ENCODE measurements around the gene SH3TC1. TPM values are rescaled to one million over a fixed set of nuclear protein-coding genes. Genes with fewer than 3 reads are reported as not detected.

SH3TC1 gene
- polyA plus RNA-seq, 3 donors = 36.9 to 85.7 (median 41.9) TPM

- Mint-ChIP-seq H3K36me3 (peaks cover 85 to 91% of the 10 kb centered on the region in 2 donors), H3K27ac (no peak overlapping the region), H3K4me1 (peaks cover 39% of the 10 kb centered on the region), H3K27me3 (ENCODE audit: low read depth in 3 of 3) (peaks cover 0 to 1% (median under 1%) of the 10 kb centered on the region in 3 donors), H3K9me3 (peaks cover 0 to 2% (median 0%) of the 10 kb centered on the region in 7 donors), H3K4me3 (no peak overlapping the region)
- Histone ChIP-seq H2AFZ (ENCODE audit: insufficient read depth, low read depth, low read length, poor library complexity, severe bottlenecking) (no peak overlapping the region), H4K20me1 (ENCODE audit: insufficient read depth, low read length) (peaks cover 91% of the 10 kb centered on the region), H3K4me2 (replicated peaks; ENCODE audit: extremely low read depth, low read length, poor library complexity, severe bottlenecking) (no peak overlapping the region), H3K36me3 (replicated peaks in 1 of 2; ENCODE audit: control insufficient read depth in 1 of 2, insufficient read depth in 2 of 2, low read length in 2 of 2) (peaks cover 83 to 86% of the 10 kb centered on the region in 2 donors), H3K9me3 (replicated peaks in 1 of 2; ENCODE audit: control insufficient read depth in 1 of 2, insufficient read depth in 1 of 2, low read length in 2 of 2) (no peaks in the 10 kb centered on the region), H3K4me3 (replicated peaks in 1 of 3; ENCODE audit: low read depth in 2 of 3, low read length in 3 of 3) (no peak overlapping the region), H3K9ac (ENCODE audit: insufficient read depth, low read length, poor library complexity, severe bottlenecking) (no peak overlapping the region), H3K27ac (ENCODE audit: low read depth in 1 of 2, low read length in 2 of 2) (no peak overlapping the region), H3K4me1 (ENCODE audit: control insufficient read depth in 1 of 2, insufficient read depth in 2 of 2, low read length in 2 of 2) (peaks cover 38 to 46% of the 10 kb centered on the region in 2 donors), H3K27me3 (ENCODE audit: control insufficient read depth in 2 of 2, insufficient read depth in 2 of 2, low read length in 2 of 2) (no peaks in the 10 kb centered on the region), H3K79me2 (ENCODE audit: insufficient read depth, low read length) (peaks cover under 1% of the 10 kb centered on the region)
- WGBS (ENCODE audit: insufficient coverage) = 95% methylated on average over 3 of the region's 9 CpGs
- no peak for DNase-seq
- intact Hi-C loops (cut with micrococcal nuclease) = no loop called here
- no peak for TF ChIP-seq CTCF (IDR thresholded peaks at IDR 0.05)
These were observed 18.8 kb downstream of the SH3TC1 start for GRCh38 chr4:8217871-8218270.

DNA sequence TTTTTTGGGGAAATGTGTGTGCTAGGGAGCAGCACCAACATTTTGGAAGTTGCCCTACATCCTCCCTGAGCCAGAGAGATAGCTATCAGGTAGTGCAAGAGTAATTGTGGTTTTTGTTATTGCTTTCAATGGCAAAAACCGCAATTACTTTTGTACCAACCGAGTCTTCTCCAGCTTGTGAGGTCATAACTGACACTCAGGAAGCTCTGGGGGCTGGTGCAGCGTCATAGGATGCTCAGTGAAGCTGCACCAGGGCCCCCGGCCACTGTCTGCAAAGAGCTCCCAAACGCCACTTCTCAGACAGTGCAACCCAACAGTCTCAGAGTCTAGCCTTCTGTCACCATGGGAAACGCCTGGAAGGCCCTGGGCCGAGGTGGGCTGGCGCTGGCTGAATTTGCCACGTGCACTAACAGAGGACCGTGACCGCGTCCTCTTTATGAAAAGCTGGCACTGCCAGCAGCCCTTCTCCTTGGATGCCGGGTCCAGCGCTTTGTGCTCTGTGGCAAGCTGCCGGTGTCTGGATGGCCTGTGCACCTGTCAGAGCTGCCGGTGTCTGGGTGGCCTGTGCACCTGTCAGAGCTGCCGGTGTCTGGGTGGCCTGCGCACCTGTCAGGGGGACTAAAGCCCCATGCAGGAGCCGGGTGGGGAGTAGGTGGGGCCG is 19.4 kb downstream of the SH3TC1 start:
- Histone ChIP-seq H3K4me2 (replicated peaks; ENCODE audit: extremely low read depth, low read length, poor library complexity, severe bottlenecking) (no peak overlapping the region), H3K4me1 (ENCODE audit: control insufficient read depth in 1 of 2, insufficient read depth in 2 of 2, low read length in 2 of 2) (peaks cover 40 to 49% of the 10 kb centered on the region in 2 donors), H2AFZ (ENCODE audit: insufficient read depth, low read depth, low read length, poor library complexity, severe bottlenecking) (no peak overlapping the region), H3K27me3 (ENCODE audit: control insufficient read depth in 2 of 2, insufficient read depth in 2 of 2, low read length in 2 of 2) (no peaks in the 10 kb centered on the region), H4K20me1 (ENCODE audit: insufficient read depth, low read length) (peaks cover 91% of the 10 kb centered on the region), H3K79me2 (ENCODE audit: insufficient read depth, low read length) (peaks cover 5% of the 10 kb centered on the region), H3K27ac (ENCODE audit: low read depth in 1 of 2, low read length in 2 of 2) (no peak overlapping the region), H3K9me3 (replicated peaks in 1 of 2; ENCODE audit: control insufficient read depth in 1 of 2, insufficient read depth in 1 of 2, low read length in 2 of 2) (no peaks in the 10 kb centered on the region), H3K36me3 (replicated peaks in 1 of 2; ENCODE audit: control insufficient read depth in 1 of 2, insufficient read depth in 2 of 2, low read length in 2 of 2) (peaks cover 83 to 86% of the 10 kb centered on the region in 2 donors), H3K4me3 (replicated peaks in 1 of 3; ENCODE audit: low read depth in 2 of 3, low read length in 3 of 3) (no peak overlapping the region), H3K9ac (ENCODE audit: insufficient read depth, low read length, poor library complexity, severe bottlenecking) (no peak overlapping the region)
- intact Hi-C loops (cut with micrococcal nuclease) = no loop called here
- H3K27me3 Mint-ChIP-seq (ENCODE audit: low read depth in 3 of 3) = peaks cover 0 to 1% (median 0%) of the 10 kb centered on the region in 3 donors
- H3K27ac Mint-ChIP-seq = peak overlapping the region in 5 of 7 donors; percentile 20 to 98 (median 54)
- no peak for DNase-seq
- TF ChIP-seq CTCF (IDR thresholded peaks at IDR 0.05) = no peak
- H3K9me3 Mint-ChIP-seq = peaks cover 0 to 2% (median 0%) of the 10 kb centered on the region in 7 donors
- H3K36me3 Mint-ChIP-seq = peaks cover 84 to 91% of the 10 kb centered on the region in 2 donors
- H3K4me1 Mint-ChIP-seq = peaks cover 39% of the 10 kb centered on the region
- WGBS (ENCODE audit: insufficient coverage) = 95% methylated on average over 18 of the region's 20 CpGs
- H3K4me3 Mint-ChIP-seq = no peak overlapping the region

Measured in CD14-positive monocyte (primary cell).